NCI-H2029 treated with DMSO at 0.1 percent for 48 hours (cell line): ENCODE results near the gene PKD1.

Experiments used
- DNase-seq: peaks from one replicate; lab custom pipeline; 2025; lab: John Stamatoyannopoulos, UW

The PKD1 gene

DNA sequence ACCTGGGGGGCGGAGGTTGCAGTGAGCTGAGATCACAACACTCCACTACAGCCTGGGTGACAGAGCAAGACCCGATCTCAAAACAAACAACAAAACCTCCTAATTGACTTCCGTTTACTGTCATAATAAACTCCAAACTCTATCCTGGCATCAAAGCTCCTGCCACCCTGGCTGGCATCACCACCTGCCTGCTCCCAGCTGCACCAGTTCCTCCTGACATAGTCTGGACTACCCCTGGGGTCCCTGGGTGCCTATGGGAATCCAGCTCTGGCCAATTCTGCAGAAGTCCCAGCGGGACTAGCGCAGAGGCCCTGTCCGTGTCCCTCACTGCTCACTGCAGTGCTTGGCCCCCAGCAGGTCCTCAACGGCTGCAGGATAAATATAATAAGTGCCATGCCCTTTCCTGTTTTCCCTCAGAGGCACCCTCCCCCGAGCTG is 88.8 kb downstream of the PKD1 start:
- no peak for DNase-seq

DNA sequence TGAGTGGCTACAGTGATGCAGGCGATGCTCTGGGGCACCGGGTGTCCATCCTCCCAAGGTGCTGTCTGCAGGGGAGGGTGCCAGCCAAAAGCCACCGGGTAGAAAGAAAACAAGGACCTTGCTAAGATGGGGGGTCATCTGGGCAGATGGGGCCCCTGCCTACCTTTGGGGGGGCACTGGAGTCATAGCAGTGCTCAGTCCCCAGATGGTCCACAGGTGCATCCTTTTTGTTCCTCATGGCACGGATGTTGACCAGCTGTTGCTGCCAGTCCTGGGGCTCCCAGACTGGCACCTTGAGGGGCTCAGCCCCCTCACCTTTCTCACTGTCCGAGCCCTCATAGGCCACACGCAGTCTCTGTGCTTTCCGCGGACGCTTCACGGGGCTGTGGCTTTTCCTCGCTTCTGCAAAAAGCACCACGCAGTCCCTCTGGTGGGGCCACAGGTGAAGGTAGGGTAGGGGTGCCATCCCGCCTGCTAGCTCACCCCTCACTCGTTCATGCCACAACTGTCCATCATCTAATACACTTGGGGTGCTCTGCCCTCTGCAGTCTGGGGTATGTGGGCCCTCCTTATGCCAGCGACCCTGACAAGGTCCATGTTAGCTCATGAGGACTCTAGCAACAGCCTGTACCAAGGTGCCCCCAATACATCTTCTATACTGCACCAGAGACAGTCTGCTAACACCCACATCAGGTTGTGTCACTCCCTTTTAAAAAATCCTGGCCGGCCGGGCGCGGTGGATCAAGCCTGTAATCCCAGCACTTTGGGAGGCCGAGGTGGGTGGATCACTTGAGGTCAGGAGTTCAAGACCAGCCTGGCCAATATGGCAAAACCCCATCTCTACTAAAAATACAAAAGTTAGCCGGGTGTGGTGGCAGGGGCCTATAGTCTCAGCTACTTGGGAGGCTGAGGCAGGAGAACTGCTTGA is 89.5 kb downstream of the PKD1 start:
- no peak for DNase-seq

DNA sequence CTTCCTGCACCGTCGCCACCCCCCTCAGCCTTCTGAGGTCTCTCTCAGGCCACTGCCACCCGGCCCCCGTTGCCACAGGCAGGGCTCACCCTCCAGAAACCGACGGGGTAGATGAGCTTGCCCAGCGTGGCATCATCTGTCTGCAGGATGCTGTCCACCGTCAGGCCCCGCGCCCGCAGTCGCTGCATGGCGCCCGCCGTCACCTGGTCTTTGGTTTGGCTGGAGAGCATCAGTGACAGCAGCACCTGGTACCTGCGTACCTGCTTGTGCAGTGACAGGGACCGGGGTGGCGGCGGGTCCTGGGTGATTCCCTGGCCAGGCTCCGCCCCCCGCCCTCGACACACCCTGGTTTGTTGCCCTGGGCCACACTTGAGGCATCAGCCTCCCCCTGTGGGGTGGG is 91.2 kb downstream of the PKD1 start:
- no peak for DNase-seq

DNA sequence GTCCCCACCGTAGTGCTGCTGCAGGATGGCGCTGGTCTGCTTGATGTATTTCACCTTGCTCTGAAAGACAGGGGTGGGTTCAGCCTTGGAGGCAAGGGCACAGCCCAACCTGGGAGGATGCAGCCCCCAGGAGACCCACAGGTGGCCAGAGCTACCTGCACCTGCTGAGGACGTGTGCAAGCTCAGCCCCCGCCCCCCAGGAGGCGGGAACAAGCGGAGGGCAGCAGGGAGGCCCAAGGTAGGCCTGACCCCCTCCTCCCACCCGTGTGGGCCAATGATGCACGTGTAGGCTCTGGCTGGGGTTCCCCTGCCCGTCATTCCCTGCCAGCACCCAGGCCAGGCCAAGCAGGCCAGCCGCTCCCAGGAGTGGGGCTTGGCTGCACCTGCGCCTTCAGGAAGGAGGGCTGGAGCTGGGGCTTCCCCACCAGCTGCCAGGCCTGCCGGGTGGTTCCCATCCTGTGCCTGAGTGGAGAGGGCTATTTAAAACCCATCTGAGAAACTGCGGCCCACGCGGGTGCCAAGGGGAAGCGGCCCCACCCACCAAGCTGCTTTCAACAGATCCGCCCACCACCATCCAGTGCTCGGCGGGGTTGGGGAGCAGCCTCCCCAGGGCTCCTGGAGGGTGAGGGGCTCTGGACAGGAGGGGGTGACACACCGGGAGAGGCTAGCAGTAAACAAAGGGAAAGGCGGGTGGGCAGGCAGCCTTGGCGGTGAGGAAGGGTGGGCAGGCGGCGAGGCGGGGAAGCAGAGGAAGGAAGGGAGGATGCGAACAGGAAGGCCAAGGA is 91.8 kb downstream of the PKD1 start:
- DNase-seq = no peak

DNA sequence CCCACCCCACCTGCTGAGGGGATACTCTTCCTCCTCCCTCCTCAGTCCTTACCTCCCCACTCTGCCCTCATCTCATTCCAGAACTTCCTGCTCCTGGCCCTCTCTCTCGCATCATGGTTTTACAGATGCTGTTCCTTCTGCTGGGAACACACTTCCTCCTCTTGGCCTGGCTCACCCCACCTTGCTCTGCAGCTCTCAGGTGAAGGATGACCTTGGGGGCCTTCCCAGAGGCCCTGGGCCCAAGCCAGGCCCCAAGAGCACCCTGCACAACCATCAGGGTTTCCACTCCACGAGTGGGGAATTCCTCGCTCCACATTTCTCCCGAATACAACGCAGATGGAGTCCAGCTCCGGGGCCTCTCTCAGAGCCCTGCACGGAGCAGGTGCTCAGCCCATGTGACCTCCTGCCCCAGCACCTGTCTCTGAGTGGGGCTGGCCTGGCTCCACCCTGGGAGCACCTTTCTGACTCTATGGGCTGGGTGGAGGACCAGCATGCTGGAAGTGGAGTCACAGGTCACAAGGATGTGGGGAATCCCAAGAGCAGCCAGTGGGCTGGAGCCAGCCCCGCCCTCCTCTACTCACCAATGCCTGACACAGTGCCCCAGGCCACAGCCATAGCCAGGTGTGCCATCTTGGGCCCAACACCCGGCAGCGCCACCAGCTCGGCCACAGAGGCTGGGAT is 92.6 kb downstream of the PKD1 start:
- peak; percentile 79 for DNase-seq

DNA sequence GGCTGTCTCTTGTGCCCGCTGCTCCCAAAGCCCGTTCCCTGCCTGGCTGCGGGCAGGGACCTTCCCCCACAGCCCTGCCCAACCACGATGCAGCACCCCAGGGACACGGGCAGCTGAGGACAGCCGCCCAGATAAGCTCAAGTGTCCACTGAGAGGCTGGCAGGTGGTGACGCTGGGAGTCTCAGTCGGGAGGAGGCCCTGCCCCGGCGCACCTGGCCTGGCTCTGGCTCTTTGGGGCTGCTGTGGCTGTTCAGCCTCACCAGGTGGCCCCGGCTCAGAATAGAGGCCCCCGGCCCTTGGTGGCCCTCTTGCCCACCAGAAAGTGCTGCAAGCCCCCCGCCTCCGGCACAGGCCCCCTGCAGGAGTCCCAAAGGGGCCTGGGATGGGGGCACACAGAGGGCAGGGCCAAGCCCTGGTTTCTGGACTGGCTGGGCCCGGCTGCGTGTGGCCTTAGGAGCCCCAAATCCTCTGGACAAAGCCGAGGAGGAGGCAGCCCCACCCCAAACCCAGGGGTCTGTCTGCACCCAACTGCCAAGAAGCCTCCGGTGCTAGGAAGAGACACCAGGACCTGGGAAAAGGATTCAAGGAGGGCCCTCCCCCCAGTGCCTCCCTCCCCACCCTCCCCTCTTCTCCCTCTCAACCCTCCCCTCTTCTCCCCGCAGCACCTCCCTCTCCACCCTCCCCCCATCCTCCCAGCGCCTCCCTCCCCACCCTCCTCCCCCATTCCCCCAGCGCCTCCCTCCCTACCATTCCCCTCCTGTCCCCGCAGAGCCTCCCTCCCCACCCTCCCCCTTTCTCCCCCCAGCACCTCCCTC is 93.3 kb downstream of the PKD1 start:
- peak; percentile 89 for DNase-seq

DNA sequence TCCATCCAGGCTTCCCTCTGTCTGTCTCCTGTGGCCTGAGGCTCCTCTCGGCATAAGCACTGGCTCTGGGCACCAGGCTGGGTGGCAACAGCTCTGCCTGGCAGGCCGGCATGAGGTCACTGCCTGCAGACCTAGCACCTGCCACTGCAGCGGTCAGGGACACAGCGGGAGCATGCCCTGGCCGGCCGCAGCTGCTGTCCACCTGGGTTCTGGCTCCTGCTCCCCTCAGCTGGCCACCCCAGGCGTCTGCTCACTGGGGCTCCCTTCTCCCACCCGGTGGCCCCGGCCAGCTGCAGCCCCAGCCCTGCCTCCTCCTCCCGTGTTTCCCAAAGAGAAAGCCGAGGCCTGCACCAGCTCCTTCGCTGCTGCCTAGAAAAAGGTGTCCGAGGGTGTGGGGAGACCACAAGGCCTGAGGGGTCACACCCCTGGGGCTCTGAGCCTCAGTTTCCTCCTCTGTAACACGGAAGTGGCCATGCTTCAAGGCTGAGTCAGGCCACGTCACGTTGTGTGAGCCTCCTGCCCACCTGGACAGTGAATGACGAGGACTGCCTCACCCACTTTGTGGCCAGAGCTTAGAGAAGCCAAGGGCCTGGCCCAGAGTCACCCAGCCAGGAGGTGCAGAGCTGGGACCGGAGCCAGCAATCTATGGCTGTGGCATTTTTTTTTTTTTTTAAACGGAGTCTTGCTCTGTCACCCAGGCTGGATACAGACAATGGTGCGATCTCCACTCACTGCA is 94.7 kb downstream of the PKD1 start:
- DNase-seq = peak; percentile 54

DNA sequence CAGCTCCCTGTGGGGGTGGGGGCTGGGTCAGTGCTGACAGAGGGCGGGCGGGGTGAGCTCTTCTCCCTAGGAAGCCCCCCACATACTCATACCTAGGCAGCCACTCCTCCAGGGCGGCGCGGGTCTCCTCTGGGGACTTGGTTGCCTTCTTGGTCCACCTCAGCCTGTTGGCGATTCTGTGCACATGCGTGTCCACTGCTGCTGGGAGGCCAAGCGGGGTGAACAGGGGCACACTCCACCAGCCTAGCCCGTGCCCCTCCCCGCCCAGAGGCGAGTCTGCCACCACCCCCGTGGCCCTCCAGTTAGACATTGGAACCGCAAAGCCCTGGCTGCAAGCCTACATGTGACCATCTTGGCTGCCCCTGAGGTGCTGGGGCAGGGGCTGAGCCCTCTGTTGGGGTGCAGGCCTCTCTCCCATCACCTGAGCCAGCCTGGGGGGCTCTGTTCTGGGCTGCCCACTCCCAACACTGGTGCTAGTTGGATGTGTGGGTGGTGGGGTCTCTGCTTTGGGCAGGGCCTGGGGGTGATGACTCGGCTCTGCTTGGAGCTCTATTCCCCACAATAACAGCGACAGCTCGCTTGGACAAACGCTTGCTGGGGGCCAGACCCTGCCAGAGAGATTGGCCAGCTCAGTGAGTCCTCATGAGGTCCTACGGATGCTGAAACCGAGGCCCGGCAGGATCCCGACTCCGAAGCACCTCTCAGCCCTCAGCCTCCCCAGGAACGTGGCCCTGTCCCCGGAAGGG is 95.5 kb downstream of the PKD1 start:
- no peak for DNase-seq

DNA sequence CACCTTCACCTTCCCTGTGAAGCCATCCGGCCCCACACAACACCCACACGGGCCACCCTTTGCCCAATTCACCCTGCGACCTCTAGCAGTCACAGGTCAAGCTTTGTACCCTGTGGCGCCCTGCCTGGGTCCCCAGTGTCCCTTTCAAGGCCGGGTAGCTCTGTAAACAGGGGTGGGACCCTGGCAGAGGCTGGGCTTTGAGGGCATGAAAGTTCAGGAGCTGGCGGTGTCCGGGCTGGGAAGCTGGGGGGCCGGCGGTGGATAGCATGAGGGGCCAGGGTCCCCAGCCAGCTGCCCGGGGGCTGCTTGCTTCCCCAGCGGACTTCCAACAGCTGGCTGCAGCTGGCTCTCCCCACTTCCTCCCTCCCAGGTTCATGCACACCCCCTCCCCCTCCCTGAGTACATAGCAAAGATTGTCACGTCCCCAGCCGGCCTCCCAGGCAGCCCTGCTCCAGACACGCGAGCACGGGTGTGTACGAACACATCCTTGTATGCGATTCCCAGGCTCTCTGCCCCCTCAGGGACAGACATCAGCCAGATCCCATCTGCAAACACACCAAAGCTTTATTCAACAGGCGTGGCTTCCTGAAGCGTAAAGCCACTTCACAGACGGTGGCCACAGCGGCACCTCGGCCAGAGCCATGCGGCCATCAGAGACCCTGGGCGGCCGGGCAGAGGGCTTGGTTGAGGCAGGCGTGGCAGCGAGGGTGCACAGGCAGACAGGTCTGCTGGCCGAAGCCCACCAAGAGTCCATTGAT is 96.2 kb downstream of the PKD1 start:
- DNase-seq = peak; percentile 41
